NCI-H2171 (cell line): ENCODE measurements around the gene TPGS1.

Experiments
- DNase-seq: peaks from one replicate; lab custom pipeline; 2025; lab: John Stamatoyannopoulos, UW

TPGS1 gene, protein sequence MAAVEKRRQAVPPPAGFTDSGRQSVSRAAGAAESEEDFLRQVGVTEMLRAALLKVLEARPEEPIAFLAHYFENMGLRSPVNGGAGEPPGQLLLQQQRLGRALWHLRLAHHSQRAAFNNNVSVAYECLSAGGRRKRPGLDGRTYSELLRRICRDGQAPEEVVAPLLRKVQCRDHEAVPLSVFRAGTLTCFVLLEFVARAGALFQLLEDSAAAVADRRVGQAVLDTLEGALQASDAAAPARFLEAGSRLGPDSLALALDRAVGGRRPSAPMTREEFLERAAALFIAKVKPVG

GRCh38 chr19:507286-508203 lies at the start of gene TPGS1:
TPGS1 (plus strand) TSS chr19:507497; CDS start chr19:507507, 10 bp downstream.
- peak; percentile 100 for DNase-seq

DNA sequence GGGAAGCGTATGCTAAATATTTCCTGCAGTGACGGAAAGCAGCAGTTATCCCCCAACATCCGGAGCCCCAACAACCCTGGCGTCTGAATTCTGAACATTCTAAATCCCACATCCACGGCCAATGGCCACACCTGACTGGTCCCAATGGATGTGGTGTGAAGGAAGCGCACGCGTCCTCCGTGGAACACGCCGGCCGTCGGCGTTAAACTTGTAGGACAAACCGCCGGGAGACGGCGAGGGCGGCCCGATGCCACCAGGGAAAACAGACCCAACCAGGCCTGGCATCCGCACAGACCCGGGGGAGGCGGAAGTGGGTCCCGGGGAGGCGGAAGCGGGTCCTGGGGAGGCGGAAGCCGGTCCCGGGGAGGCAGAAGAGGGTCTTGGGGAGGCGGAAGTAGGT lies 49.7 kb upstream of the TPGS1 start:
- DNase-seq = no peak

GRCh38 chr19:458091-459042 lies 48.9 kb upstream of the TPGS1 start:
- DNase-seq = no peak

DNA sequence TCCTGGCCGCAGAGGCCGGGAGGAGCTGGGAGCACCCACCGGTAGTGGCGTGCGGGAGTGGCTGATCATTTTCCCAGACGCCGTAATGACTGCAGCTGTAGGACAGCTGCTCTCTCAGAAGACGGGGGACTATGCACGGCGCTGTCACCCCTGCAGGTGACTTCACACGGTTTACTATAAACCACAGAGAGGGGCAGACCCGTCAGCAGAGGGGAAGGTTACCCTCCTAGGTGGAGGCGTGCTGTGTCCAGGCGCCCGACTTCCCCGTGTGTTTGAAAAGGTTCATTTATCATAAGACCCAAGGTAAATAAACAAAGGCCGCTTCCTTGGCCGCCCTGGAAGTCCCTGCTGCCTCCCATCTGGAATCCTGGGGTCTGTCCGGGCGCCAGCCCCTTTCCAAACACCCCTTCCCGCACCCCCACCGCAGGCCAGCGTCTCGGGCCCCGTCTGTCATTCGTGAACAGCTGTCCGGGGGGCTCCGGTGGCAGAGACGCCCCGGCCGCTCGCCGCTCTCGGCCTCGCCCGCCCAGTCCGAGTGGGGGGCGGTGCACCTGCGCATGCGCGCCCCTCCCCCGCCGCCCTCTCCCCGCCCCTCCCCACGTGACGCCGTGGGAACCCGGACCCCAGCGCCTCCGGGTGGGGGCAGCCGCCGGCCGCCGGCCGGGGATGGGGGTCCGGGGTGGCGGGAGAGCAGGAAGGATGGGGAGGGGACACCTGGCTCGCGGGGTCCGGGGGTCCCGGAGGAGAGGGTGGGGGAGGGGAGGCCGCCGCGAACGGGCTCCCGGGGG lies 47.4 kb upstream of the TPGS1 start:
- peak; percentile 63 for DNase-seq

DNA sequence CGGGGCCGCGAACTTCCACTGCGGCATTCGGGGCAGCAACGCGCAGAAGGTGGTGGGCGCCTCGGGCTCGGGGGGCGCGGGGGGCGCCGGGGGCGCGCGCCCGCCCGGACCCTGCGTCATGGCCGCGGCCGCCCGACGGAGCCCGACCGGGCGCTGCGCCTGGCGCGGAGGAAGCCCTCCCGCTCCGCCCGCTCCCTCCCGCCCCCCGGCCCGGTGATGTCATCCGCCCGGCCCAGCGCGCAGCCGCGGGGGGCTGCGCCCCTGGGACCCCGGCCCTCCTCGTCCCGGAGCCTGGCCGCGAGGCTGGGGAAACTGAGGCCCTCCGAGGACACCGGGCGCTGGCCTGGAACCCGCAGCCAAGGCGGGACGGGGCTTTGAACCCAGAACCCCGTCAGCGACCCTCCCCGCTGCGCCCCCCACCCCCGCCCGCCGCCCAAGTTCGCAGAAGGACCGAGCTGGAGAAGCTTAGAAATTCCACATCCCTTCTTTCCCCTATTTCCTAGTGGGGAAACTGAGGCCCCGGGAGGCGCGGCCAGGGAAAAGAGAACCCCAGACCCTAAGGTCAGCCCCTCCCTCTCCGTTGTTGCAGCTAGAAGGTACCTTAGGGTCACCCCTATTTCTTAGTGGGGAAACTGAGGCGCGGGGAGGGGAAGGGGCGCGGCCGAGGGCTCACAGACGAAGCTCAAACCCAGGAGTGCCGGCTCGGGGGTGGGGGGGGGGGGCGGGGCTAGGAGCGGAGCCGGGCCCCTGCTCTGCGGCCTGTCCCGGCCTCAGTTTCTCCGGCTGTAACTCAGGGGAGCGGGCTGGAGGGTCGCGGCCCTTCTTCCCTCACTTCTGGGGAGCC lies 46.2 kb upstream of the TPGS1 start, which contains the start of gene SHC2:
Gene SHC2, minus strand, starts transcription at position 157 of the 844 bp plus-strand sequence. Its CDS starts 37 bp downstream, at position 120.
- peak; percentile 47 for DNase-seq

- peak; percentile 84 for DNase-seq
Observed at GRCh38 chr19:461721-462551, 45.4 kb upstream of the TPGS1 start.

- no peak for DNase-seq
Observed at GRCh38 chr19:463483-464207, 43.7 kb upstream of the TPGS1 start.

- DNase-seq = no peak
Observed at GRCh38 chr19:464208-464545, 43.1 kb upstream of the TPGS1 start.

DNA sequence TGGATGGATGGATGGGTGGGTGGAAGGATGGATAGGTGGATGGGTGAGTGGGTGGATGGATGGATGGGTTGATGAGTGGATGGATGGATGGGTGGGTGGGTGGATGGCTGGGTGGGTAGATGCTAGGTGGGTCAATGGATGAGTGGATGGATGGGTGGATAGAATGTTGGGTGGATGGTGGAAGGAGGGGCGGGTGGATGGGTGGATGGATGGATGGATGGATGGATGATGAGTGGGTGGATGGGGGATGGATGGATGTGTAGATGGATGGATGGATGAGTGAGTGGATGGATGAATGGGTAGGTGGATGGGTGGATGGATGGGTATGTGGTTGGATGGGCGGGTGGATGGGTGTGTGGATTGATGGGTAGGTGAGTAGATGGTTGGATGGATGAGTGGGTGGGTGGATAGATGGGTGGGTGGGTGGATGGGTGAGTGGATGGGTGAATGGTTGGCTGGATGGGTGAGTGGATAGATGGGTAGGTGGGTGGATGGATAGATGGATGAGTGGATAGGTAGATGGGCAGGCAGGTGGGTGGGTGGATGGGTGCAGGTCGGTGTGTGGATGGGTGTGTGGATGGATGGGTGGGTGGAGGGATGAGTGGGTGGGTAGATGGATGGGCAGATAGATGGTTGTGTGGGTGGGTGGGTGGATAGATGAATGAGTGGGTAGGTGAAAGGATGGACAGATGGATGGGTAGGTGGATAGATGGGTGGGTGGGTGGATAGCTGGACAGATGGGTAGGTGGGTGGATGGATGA lies 42.1 kb upstream of the TPGS1 start:
- no peak for DNase-seq

DNA sequence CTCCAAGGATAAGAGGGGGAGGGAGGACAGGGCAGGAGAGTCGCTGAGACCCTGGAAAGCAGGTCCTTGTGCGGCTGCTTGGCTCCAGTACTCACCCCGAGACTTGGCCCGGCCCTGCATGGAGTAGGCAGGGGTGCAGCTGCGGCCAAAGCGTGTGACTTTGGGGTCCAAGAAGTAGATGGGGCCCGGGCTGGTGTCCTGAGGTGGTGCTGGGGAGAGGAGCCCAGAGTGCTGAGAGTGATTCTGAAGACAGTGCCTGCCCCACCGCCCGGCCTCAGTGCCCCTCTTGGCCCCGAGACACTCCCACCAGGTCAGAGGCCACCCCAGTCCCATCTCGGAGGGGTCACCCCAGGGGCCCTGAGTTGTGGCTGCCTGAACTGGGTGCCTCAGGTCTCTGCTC lies 39.7 kb upstream of the TPGS1 start:
- DNase-seq = no peak

GRCh38 chr19:468587-469256 lies 38.6 kb upstream of the TPGS1 start:
- DNase-seq = no peak

- DNase-seq = no peak
Observed at GRCh38 chr19:469833-470232, 37.5 kb upstream of the TPGS1 start.

GRCh38 chr19:470701-471100 lies 36.6 kb upstream of the TPGS1 start:
- no peak for DNase-seq

DNA sequence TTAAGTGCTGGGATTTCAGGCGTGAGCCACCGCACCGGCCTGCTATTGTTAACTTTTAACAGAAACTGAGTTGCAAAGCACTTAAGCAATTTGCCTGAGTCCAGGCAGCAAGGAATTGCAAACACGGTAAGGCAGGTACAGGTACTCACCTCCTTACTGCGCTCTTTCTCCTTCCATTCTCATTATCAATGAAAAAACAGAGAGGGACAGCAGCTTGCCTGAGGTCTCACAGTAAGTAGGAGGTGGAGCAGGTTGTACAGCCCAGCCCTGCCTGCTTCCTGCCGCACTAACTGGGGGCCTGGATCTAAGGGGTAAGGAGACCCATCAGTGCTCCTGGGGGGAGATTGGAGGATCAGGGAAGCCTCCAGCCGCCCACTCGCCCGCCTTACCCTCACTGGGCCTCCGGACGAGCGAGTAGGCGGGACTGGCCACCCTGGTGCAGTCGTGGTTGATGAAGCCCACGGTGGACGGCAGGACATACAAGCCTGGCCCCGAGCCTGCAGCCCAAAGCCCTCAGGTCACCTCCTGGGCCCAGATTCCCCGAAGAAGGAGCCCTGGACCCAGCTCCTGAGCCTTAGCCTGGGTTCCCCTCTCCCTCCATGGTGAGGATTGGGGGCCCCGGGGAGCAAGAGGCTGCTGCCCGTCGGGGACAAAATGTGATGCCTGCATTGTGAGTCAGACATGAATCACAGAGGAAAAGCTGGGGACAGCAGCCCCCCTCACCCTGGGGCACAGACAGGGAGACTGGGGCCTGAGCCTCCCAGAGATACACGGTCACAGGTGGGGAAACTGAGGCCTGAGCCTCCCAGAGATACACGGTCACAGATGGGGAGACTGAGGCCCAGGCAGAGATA lies 35.1 kb upstream of the TPGS1 start:
- DNase-seq = no peak

DNA sequence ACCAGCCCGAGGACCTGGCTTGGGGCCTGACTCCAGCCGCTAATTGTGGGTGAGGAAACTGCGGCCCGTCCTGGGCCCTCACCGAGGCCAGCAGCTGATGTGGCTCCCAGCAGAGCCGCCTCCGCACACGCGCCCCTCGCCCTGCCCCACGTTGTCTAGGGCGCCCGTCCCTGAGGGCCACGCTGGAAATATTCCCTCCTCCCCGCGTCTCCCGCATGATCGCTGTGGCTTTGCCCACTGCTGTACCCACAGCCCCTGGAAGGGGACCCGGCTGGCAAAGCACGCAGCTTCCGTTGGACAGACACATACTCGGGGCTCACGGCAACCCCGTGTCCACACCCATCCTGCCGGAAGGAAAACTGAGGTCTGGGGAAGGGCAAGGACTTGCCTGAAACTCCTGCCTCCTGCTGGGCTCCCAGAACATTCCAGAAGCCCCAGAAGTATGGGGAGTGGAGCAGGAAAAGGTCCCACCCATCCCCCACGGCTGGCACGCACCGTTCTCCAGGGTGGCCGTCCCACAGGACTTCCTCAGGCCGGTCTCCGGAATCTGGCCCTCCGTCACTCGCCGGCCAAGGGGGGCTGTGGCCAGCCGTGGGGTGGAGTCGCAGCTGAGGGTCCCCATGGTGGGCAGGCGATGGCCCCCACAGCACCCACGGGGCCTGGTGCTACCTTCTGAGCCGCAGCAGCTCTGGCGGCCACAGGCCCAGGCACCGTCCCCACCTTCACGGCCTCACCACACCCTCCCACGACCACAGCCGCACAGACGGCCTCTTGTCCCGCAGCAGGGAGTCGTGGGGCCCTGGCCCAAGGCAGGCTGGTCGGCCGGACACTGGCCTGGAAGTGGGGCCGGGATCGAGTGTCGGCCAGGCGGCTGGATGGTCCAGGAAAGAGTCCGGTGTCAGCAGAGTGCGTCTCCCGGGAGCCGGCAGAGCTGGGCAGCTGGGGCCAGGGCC lies 32.9 kb upstream of the TPGS1 start:
- no peak for DNase-seq
